Measurements from ENCODE around the gene BEND7.
"Not testable (repeated sequence)": the region's sequence is repeated elsewhere in the genome, so short reads cannot be mapped to it uniquely, and the experiment has no call there.

Gene BEND7

DNA sequence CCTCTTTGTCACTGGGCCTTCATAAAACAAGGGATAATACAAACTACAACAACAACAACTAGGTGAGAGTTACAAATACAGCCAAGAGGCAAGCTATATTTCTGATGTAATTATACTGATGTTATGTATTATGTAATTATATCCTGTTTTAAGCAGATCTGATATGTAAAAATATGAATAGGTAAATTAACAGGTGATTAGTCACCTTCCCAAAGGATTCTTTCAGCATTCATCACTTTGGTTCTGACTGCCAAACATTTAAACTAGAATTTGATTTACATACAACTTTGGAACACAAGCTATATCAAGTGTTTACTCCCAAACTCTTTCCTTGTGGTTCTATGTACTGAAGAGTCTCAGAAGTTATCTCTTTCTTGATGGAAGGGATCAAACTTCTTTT is 53.7 kb downstream of the BEND7 start:
- DNase-seq = no peak

DNA sequence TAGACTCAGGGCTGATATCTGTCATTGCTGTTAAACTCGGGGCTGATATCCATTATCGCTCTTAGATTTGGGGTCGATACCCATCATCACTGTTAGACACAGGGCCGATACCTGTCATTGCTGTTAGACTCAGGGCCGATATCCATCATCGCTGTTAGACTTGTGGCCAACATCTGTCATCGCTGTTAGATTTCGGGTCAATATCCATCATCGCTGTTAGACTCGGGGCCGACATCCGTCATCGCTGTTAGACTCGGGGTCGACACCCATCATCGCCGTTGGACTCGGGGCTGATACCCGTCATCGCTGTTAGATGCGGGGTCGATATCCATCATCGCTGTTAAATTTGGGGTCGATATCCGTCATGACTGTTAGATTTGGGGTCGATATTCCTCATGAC is 54.8 kb downstream of the BEND7 start:
- DNase-seq = no peak

DNA sequence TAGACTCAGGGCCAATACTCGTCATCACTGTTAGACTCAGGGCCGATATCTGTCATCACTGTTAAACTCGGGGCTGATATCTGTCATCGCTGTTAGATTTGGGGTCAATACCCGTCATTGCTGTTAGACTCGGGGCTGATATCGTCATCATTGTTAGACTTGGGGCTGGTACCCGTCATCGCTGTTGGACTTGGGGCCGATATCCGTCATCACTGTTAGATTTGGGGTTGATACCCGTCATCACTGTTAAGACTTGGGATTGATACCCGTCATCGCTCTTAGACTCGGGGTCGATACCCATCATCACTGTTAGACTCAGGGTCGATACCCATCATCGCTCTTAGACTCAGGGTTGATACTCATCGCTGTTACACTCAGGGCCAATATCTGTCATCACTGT is 56.5 kb downstream of the BEND7 start:
- no peak for DNase-seq

DNA sequence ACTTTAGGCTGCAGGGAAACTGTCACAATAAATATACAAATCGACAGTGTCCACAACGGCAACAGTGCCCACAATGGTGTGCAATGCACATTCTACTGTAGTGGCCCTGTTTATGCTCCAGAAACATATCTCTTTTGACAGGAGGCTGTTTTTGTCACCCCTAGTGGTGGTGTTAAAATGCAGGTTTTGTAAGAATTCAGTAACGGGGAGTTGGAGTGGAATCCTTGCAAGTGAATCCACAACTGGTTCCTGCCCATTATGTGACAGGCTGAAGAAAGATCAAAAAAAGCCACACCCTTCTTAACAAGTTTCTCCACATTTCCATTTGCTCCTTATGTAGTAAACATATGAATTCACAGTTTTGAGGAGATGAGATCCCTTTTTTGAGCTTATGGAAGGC is 58.5 kb downstream of the BEND7 start:
- DNase-seq = no peak

DNA sequence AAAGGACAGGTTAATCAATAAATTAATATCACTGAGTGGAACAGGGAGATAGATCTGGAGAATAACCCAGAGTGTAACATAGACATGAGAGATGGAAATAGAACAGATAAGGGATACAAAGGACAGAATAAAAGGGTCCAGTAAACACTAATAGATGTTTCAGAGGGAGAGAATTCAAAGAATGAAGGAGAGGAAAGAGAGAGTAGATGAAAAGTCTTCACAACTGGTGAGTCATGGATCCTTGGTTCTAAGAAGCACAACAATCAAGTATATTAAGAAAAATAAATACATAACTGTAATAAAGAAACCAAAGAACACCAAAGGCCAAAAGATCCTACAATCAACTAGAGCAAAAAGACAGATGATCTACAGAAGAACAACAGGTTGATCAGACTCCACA is 66.3 kb downstream of the BEND7 start:
- DNase-seq = no peak

DNA sequence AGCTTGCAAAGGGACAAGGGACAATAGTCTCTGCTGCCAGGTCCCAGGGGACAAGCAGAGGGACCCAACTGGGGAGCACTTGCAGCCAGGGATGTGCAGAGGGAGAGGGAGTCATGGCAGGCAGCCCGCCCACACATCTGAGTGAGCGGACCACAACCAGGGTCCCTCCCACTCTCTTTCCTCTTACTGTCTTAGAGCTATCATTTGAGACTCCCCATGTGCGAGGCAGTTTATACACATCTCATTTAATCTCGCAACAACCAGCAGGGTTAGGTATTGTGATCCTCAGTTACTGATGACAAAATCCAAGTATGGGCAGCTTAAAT is 70.2 kb downstream of the BEND7 start:
- no peak for DNase-seq

DNA sequence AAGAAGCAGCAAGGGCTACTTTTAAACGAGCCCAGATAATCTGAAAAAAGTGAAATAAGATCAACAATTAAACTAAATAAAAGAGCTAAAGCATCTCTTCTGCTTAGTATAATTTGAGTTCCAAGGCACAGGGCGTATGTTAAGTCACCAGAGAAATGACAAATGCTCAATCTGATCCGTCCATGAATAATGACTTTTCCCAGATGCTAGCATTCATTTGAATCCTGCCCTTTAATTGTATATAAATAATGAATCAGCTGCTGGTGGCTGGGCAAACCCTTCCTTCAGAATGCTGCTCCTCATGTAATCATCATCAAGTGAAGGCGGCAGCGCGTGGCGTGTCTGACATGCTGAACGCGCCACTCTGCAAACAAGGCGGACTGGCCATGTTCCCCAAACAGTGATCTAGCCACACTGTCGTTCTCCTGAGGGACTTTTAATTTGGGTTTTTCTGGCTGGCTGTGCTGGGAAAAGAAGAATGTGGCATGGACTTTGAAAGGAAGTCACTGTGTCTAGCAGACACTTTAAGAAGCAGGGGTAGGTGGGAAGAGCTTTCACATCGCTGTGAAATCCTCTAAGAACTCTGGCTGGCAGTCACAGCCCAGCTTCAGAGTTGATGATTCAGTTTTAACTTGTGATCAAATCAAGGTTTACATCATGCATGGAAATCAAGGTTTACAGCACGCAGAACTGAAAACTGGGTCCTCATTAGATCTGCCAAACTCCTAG is 70.7 kb downstream of the BEND7 start:
- no peak for DNase-seq

DNA sequence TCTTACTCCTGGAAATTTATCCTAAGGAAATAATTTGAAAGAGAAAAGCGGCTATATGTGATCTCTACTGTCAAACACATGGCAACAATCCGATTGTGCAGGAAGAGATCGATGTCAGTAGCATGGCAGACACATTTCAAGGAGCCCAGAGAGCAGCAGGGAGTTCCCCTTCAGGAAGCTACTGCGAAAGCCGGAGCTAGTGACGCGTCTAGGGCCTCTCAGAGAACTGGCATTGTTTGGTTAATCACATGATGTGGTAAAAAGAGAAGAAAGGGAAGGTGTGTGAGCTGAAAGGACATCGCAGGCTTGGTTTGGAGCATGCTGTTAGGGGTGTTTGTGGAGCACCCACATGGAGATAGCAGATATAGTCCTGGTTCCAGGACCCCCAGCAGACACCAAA is 74.9 kb downstream of the BEND7 start:
- peak; percentile 20 for DNase-seq

DNA sequence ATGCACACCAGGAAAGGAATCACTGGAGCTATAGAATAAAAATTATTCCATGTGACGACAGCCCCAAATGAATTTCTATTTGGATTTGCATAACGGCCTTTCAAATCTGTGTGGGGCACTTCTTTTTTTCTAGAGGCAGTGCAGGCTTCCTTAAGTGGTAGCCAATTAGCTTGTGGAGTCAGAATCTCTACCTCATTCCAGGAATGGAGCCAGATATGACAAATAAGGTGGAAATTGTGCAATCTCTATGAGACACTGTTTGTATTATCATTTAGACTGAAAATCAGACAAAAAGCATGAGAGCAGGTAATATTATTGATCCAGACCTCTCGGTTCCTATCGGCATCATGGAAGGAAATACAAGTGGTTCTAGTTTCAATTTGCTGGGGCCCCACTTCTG is 78.7 kb downstream of the BEND7 start:
- no peak for DNase-seq

DNA sequence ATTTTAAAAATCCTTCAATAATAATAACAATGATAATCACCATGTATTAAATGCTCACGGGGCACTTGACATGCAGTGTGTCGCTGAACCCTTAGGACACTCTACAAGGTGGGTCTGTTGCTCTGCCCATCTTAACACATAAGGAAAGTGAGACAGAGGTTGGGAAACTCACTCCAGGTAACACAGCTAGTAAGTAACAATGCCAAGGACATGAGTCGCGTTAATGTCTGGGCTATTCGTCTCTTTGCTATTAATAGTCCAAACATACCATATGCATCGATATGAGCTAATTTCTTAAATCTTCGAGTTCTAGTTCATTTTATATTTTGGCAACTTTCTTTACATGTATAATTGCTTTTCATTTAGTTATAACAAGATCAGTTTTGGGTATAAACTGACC is 79.5 kb downstream of the BEND7 start:
- no peak for DNase-seq

DNA sequence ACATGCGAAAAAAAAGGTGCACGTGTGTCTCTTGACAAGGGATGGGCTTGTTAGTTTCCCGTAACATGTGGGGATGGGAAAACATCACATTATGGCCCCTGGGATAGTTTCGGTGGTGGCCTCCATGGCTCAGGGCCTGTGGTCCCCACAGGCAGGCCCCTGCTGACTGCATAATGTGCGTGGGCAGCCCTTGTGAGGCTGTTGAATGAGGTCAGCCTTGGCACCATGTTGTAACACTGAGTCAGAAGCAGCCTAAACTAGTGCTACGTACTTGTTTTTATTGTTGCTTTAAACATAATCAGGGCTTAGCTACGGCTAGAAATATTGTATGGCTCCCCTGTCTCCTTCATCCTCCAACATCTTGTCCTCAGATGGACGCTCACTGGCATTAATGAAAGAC is 80.6 kb downstream of the BEND7 start:
- no peak for DNase-seq

DNA sequence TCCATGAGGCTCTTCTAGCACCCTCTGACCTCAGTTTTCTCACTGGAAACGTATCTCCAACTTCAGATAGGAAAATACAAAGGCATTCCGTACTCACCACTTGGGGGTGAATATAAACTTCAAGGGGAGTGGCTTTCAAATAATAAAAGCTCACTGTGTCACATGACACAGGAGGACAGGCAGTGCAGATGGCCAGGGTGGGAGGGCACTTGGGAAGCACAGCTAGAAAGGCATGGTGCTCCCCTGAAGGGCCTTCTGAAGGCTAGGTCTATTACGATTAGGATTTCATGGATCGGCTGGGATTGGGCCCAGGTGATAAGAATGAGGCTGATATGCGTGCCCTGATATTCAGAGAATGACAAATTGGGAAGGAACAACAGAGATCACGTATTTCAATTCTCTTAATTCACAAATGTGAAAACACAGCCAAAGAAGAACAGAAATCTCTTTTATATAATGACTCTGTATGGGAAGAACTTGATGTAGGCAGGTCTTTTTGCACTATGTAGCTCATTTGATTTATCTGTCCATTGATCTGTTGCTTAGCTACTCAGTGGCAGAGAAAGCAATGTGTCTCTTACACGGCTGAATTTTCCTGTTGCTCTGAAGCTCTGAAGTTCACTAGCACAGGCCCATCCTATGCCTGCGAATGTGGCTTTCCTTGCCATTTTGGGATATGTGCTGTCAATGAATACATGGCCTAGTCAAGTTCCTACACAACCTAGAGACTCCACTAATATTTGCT is 83.0 kb downstream of the BEND7 start:
- no peak for DNase-seq

DNA sequence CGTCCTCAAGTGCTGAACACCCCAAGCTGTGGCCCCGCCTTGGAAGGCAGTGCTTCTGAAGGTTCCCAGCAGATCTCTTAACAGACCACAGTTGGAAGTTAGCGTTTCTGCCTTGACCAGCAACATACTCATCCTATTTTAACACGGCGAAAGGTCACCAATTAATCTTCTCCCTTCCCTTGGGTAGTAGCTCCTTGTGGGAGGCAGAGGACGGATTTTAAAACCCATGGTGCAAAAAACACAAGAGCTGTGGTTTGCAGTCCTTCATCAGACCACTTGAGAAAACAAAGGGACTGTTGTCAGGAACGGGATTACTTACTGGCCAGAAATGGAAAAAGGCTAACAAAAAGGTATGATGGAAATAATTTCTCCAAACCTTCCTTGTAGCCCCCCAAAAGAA is 87.3 kb downstream of the BEND7 start:
- no peak for DNase-seq

DNA sequence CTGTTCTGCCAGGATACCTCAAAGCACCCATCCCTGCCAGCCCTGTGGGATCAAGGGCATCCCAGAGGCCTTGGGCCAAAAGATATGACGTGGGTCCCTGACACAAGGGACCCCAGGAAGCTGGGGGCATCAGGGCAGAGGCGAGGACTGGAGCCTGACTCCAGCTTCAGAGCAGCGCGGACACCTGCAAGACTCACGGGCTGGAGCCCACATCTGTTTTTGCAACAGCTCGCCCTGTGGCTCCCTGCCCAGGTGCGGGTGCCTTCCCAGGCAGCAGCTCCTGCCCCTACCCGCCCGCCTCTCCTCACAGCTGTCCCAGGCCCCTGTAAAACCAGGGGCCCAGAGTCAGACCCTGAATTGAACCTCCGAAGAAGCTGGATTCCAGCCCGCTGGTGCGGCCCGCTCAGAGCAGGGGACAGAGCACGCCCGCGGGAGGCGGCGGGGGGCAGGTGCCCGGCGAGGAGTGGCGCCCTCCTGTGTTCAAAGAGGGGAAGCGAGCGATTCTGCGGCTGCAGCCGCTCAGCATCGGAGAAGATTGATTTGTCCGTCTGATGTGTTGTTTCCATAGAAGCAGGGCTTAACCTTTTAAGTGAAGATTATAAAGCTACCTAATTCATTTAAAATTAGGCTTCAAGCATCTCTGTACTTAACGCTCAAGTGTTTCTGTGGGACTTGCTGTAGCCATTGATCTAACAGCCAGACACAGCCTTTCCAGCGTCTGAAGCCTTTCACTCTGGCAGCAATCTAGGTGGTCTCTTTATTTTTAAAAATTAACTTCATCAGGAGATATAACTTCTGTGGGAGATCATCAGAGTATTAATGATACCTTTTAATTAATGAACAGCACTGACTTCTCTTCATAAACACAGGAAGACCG is 88.4 kb downstream of the BEND7 start:
- DNase-seq = peak; percentile 60

DNA sequence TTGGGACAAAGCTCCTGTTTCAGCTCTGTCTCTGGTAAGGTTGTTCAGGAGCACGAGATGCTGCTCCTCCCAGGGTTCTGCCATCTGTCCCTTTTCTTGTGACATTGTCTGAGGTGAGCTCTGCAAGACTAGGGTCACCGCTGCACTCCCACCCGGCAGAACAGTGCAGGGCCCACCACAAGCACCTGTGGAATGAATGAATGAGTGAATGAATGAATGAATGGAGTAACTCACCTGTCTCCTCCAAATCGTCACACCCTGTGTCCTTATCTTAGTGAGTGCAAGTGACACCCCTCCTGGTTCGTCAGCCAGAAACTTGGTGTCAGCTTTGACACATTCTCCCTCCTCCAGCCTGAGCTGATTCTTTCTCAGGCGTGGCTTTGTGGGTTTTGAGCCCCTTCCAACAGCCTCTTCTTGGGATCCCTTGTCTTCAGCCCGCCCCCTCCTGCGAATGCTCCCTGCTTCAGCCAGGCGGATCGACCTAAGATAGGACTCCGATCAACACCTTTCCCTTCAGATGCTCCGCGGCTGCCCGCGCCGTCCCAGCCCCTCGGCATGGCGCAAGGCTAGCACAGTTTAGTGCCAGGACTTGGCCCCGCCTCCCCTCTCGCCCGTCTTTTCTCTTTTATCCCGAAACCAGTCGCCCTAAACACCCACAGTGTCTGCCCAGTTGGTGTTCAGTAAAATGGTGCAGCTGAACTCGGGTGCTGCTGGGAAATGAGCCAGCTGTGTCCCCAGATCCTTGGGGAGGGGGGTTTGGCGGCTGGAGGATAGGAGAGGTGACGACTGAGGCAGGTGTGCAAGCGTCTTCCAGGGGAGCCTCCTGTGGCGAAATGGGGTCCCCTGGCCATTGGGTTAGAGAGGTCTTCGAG is 89.3 kb downstream of the BEND7 start:
- DNase-seq = no peak

DNA sequence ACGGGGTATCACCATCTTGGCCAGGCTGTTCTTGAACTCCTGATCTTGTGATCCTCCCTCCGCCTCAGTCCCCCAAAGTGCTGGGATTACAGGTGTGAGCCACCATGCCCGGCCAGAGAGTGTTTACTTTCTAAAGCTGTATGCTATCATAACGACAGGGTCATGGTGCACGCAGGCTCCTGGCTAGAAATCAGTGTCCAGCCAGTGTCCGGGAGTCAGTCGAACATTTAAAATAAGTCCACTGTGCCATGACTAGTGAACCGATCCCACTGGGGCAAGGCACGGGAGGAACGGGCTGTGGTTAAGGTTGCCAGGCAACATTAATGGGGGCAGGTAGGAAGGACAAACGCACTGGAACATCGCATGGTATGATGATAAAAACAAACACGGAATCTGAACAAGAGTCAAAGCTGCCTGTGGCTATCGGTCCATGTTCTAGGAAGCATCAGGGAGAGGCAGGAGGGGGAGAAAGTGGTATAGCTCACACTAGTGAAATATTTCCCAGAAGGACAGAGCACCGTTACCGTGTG is 91.7 kb downstream of the BEND7 start:
- DNase-seq = no peak

DNA sequence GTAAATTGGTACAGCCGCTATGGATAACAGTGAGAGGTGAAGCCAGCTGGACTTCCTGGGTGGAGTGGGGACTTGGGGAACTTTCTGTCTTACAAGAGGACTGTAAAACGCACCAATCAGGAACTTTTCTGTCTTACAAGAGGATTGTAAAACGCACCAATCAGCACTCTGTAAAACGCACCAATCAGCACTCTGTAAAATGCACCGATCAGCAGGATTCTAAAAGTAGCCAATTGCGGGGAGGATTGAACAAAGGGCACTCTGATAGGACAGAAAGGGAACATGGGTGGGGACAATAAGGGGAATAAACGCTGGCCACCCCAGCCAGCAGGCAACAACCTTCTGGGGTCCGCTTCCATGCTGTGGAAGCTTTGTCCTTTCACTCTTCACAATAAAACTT is 100.9 kb downstream of the BEND7 start:
- DNase-seq = not testable (repeated sequence)

DNA sequence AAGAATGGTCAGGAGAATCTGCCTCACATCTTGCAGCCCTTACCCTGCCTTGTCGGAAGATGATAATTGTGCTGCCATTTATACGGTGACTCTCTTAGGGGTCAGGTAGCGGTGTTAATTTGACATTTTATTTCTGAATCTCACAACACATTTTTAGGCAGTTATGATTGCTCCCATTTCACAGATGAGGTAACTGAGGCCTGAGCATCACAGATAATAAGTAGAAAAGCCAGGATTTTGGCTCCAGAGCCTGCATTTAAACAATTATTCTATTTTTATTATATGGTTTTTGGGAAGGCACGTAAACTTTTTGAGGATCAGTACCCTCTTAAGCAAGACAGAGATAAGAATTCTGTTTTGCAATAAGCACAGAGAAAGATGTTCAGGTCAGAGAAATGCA is 103.4 kb downstream of the BEND7 start:
- no peak for DNase-seq

DNA sequence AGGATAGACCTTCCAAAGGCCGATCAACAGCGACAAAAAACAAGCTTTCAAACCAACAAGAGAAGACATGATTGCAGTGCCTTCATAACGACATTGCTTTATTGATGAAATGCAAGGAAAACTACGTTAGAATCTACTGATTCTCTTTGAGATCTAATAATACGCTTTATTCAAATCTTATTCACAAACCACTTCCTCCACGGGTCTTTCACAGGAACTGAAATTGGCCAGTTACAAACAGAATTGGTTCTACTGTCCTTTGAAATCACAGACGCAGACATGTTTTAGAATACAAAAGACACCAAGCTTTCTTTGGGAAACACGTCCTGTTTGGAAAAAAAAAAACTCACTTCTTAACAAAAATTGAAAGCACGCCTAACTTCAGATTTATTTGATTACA is 106.0 kb downstream of the BEND7 start:
- no peak for DNase-seq

DNA sequence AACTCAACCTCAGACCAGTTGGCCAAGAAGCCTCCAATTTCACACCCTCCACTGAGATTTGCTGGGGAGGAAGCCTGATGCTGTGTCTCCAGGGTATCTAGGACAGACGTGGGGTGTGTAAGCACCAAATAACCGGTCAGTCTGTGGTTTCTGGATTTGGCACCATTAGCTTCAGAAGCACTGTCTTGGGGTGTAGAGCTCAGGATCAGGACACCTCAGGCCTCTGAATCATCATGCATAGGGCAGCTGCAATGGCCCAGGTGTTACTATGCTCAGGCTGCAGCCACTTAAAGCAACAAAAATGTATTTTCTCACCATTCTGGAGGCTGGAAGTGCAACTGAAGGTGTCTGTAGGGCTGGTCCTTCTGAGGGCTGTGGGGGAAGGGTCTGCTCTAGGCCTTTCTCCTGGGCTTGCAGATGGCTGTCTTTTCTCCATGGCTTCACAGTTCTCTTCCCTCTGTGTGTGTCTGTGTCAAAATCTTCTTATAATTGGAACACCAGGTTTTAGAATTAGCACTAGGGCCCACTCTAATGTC is 107.4 kb downstream of the BEND7 start:
- no peak for DNase-seq

DNA sequence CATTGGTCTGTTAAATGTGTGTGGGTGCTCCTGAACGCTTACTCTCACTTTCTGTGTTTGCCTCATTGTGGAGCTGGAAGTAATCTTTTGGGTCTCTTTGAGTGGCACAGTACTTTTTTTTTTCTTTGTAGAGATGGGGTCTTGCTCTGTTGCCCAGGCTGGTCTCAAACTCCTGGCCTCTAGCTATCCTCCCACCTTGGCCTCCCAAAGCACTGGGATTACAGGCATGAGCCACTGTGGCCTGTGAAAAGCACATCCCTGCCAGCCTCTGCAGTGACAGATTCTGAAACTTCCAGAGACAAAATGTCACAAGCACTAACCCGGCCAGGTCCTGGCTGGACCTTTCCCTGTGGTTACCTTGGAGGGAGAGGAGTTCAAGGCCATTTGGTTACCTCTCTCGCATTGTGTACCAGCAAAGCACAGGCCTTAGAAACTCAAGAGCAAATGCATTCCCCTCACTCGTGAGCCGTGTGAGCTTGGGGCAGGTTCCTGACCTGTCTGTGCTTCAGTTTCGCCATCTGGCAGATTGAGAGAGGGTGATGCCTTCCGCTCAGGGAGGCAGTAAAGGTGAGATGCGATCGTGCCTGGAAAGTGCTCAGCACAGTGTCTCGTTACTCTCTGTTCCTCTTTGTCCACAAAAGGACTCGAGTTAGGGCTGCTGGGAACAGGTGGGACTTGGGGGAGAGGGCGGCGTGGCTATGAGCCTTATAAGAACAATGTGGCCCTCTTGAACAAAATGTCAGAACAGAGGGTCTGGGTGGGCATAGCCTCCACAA is 108.1 kb downstream of the BEND7 start:
- no peak for DNase-seq
